ENCODE data around the gene VMP1. TPM values are rescaled to one million over a fixed set of nuclear protein-coding genes. Genes with fewer than 3 reads are reported as not detected.

VMP1 gene
- total RNA-seq, 1 experiment from 2014 or later, result 83.1 TPM

GRCh38 chr17:59688496-59688895 is 19.0 kb upstream of the VMP1 start:
- H2BK120ac ChIP-seq (ENCODE audit: low read depth, low read length, poor library complexity, severe bottlenecking), result no peak overlapping the region
- no peak overlapping the region for H2AK5ac ChIP-seq (ENCODE audit: insufficient read length, low read length)
- Mint-ChIP-seq H3K36me3 (ENCODE audit: insufficient read depth in 1 of 3, low read depth in 3 of 3) (peaks cover 28 to 85% (median 71%) of the 10 kb centered on the region in 3 experiments; a peak in 6 of 7 replicates), H3K4me1 (no peaks in the 10 kb centered on the region), H3K27ac (peak overlapping the region in 1 of 3 experiments; percentile 15; a peak in 1 of 7 replicates), H3K4me3 (no peak overlapping the region), H3K9me3 (no peaks in the 10 kb centered on the region), H3K27me3 (ENCODE audit: low read depth) (no peaks in the 10 kb centered on the region)
- H3K4me2 ChIP-seq (ENCODE audit: insufficient read depth, insufficient read length, low read length), result no peak overlapping the region
- H3K4me1 ChIP-seq (ENCODE audit: insufficient read depth, low read length), result no peaks in the 10 kb centered on the region
- no peak overlapping the region for H2BK5ac ChIP-seq (ENCODE audit: insufficient read length, low read length)
- no CpG with 5 or more reads among the region's 2 CpGs for WGBS (ENCODE audit: extremely low coverage, insufficient read length, low lambda C conversion rate)
- H3K79me1 ChIP-seq (ENCODE audit: insufficient read depth, low read depth, low read length, poor library complexity, severe bottlenecking), result no peaks in the 10 kb centered on the region
- H3T11ph ChIP-seq (ENCODE audit: low read length), result no peak overlapping the region
- no peak for TF ChIP-seq CTCF (conservative IDR thresholded peaks at IDR 0.05)
- H3K79me2 ChIP-seq (ENCODE audit: insufficient read depth, low read length), result no peaks in the 10 kb centered on the region
- H3K14ac ChIP-seq (ENCODE audit: insufficient read depth, low read length), result no peak overlapping the region
- no peaks in the 10 kb centered on the region for H3K9me3 ChIP-seq (ENCODE audit: control insufficient read depth, low read depth, low read length)
- H3K23ac ChIP-seq (ENCODE audit: insufficient read length, low read depth, low read length), result no peak overlapping the region
- H4K20me1 ChIP-seq (ENCODE audit: control insufficient read depth, insufficient read depth, insufficient read length), result no peaks in the 10 kb centered on the region
- no peaks in the 10 kb centered on the region for H3K27me3 ChIP-seq (ENCODE audit: insufficient read depth, low read length)
- H3K9ac ChIP-seq (ENCODE audit: extremely low read depth, insufficient read length, low read length), result no peak overlapping the region
- no peak overlapping the region for H4K8ac ChIP-seq (replicated peaks; ENCODE audit: insufficient read length, low read depth, low read length)
- H2AFZ ChIP-seq (ENCODE audit: low read length), result no peak overlapping the region
- H3K56ac ChIP-seq (ENCODE audit: insufficient read length, low read depth, low read length), result no peak overlapping the region
- H4K91ac ChIP-seq (ENCODE audit: insufficient read length, low read depth, low read length), result no peak overlapping the region
- H4K5ac ChIP-seq (ENCODE audit: insufficient read length, low read depth, low read length), result no peak overlapping the region
- no peaks in the 10 kb centered on the region for H3K23me2 ChIP-seq (ENCODE audit: insufficient read length, low read depth, low read length, poor library complexity, severe bottlenecking)
- H2BK20ac ChIP-seq (ENCODE audit: low read depth, low read length, poor library complexity, severe bottlenecking), result no peak overlapping the region
- no peak overlapping the region for H2BK15ac ChIP-seq (ENCODE audit: low read depth, low read length)
- no peak overlapping the region for H3K27ac ChIP-seq (ENCODE audit: insufficient read length, low read depth, low read length)
- no peak for DNase-seq
- no peak overlapping the region for H2BK12ac ChIP-seq (ENCODE audit: insufficient read length, low read depth, low read length)
- H3K4ac ChIP-seq (ENCODE audit: low read depth, low read length), result no peak overlapping the region
- no peak overlapping the region for H3K18ac ChIP-seq (ENCODE audit: insufficient read length, low read depth, low read length)

Data from H9 (cell line).